Heart right ventricle (tissue), 16 donors: Measurements from ENCODE around the gene PDLIM1. TPM values are rescaled to one million over a fixed set of nuclear protein-coding genes. Genes with fewer than 3 reads are reported as not detected.

Source experiments
- ATAC-seq, 8 donors: fragments of 200-7000 bp; cut with Tn5 transposase; one replicate each; pipeline ENCODE4 v1.9.1; 2020; ENCODE audit warnings: mild to moderate bottlenecking in 8 of 8, moderate library complexity in 8 of 8, moderate number of reproducible peaks in 1 of 8
- DNase-seq, 2 donors: peaks; one replicate each; pipeline ENCODE4 v3.0.0-alpha.2; 2020
- H3K27ac ChIP-seq, 10 donors: fragments of 200-600 bp; sonication (generic) in 2 of 10; one replicate each; pipeline versions ENCODE4 v1.5.0 to v1.8.0; 2020 to 2022; ENCODE audit warnings: mild to moderate bottlenecking in 3 of 10
- H3K27me3 ChIP-seq, 7 donors: fragments of 200-600 bp; one replicate each; pipeline ENCODE4 v1.8.0; 2021 to 2022; ENCODE audit warnings: mild to moderate bottlenecking in 2 of 7
- H3K36me3 ChIP-seq, 9 donors: fragments of 200-600 bp; sonication (generic) in 1 of 9; one replicate each; pipeline versions ENCODE4 v1.5.0 to v1.8.0; 2020 to 2022; ENCODE audit warnings: mild to moderate bottlenecking in 2 of 9
- H3K4me1 ChIP-seq, 9 donors: fragments of 200-600 bp; sonication (generic) in 1 of 9; one replicate each; pipeline versions ENCODE4 v1.5.0 to v1.8.0; 2020 to 2022; ENCODE audit warnings: mild to moderate bottlenecking in 4 of 9
- H3K4me3 ChIP-seq, 10 donors: fragments of 200-600 bp; sonication (generic) in 2 of 10; one replicate each; pipeline versions ENCODE4 v1.5.0 to v1.8.0; 2020 to 2022; ENCODE audit warnings: mild to moderate bottlenecking in 7 of 10, moderate library complexity in 2 of 10
- H3K9me3 ChIP-seq, 11 donors: fragments of 200-600 bp in 10 of 11; sonication (generic) in 2 of 11; one replicate each; pipeline versions ENCODE4 v1.5.0 to v1.8.0; 2013 to 2022; ENCODE audit warnings: mild to moderate bottlenecking in 2 of 11, control low read depth in 1 of 11, moderate library complexity in 1 of 11
- WGBS, 2 donors: extraction: QIAGEN DNeasy Blood & Tissue Kit; methylation state at CpG; one replicate each; pipeline ENCODE4 v1.1.7; 2013; ENCODE audit warnings: inconsistent platforms in 1 of 2; 5-methylcytosine and 5-hydroxymethylcytosine counted together
- intact Hi-C, 10 donors: fragments of 100-400 bp; cut with DNase I; formaldehyde crosslinking; loops; one replicate each; pipeline versions ENCODE4 v1.11.1 to v1.14.2; 2022
- polyA plus RNA-seq, 2 donors: library from polyadenylated mRNA; stranded (reverse); fragments of 200-250 nt; gene quantifications; one replicate each; pipeline ENCODE4 v1.2.3, GENCODE V29; 2013
- total RNA-seq, 10 donors: library from RNA; stranded (reverse); fragmentation: NEBNext Ultra II Directional in 3 of 10; extraction: Animal tissue kit (Norgen Biotek cat#: 25700) in 3 of 10; gene quantifications; one replicate each; pipeline versions ENCODE4 v1.2.1 to v1.2.4, GENCODE V29; 2021 to 2023
- TF ChIP-seq, protein P1 (sequence below), 9 donors: fragments of 200-600 bp; sonication (generic) in 2 of 9; IDR thresholded peaks; one replicate each; pipeline versions ENCODE4 v1.5.0 to v1.8.0; 2021 to 2022; ENCODE audit warnings: antibody characterized with exemption in 9 of 9, mild to moderate bottlenecking in 5 of 9, moderate library complexity in 1 of 9
- donor health status: Arrhythmogenic right ventricular cardiomyopathy.
- donor health status: ischemic (EF 13 %, LVEDD 7.1; RV severe dilation, severe dysfunction).
- donor health status: healthy with polysubstance abuse.
- donor health status: DM: no; HTN: yes; CAD: no.
- donor health status: DM: no; HTN: no; CAD: no.
- donor health status: ischemic (EF 25% LVEDD 6.9; RV normal size, moderate dysfunction).
- donor health status: ischemic (EF 25% LVEDD 5.7; RV mildly dilated, moderate dysfunction).
- donor health status: healthy.
- donor health status: DM: yes; HTN: yes; CAD: no.
- donor health status: Ischemic cardiomyopathy.
- donor health status: ischemic (EF 35%, LVEDD 5.7; RV mildly dilated, moderate dysfunction).
- donor health status: nonischemic (EF 11% LVEDD 7.7; RV severe dilation, severe dysfunction).
- donor health status: DM: yes; HTN: yes; CAD: no.
- donor health status: PGD.
- donor health status: ischemic (EF 29% LVEDD 5.4; RV normal size, mild dysfunction).
- donor health status: nonischemic (EF 23%, LVEDD 6.1; RV moderate dilation, normal function).

Gene PDLIM1
- total and polyA plus RNA-seq, 12 donors: 152 to 467 (median 322) TPM

DNA sequence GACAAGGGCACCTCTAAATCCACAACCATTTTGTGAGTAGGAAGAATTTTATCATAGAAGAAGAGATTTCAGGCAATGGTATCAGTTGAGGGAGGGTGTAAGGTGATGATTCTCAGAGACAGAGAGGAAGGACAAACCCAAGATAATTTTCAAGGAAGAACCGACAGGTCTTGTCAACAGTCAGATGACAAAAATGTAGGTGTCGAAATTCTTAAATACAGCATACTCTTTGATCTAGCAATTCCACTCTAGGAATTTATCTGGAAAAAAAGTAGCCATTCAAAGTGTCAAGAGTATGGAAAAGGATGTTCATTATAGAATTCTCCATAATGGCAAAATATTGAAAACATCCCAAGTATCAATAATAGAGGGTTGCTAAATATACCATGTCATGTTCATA lies 14.2 kb upstream of the PDLIM1 start:
- Histone ChIP-seq H3K4me1 (peaks cover 0 to 51% (median 34%) of the 10 kb centered on the region in 9 donors), H3K27me3 (no peaks in the 10 kb centered on the region), H3K9me3 (no peaks in the 10 kb centered on the region), H3K27ac (no peak overlapping the region), H3K36me3 (no peaks in the 10 kb centered on the region), H3K4me3 (no peak overlapping the region)
- TF ChIP-seq, protein P1, sequence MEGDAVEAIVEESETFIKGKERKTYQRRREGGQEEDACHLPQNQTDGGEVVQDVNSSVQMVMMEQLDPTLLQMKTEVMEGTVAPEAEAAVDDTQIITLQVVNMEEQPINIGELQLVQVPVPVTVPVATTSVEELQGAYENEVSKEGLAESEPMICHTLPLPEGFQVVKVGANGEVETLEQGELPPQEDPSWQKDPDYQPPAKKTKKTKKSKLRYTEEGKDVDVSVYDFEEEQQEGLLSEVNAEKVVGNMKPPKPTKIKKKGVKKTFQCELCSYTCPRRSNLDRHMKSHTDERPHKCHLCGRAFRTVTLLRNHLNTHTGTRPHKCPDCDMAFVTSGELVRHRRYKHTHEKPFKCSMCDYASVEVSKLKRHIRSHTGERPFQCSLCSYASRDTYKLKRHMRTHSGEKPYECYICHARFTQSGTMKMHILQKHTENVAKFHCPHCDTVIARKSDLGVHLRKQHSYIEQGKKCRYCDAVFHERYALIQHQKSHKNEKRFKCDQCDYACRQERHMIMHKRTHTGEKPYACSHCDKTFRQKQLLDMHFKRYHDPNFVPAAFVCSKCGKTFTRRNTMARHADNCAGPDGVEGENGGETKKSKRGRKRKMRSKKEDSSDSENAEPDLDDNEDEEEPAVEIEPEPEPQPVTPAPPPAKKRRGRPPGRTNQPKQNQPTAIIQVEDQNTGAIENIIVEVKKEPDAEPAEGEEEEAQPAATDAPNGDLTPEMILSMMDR (IDR thresholded peaks at IDR 0.05): no peak
- 70 to 80% methylated on average over 2 of the region's 2 CpGs for WGBS, 2 donors
- DNase-seq: no peak
- ATAC-seq: no peak
- intact Hi-C loops: no loop called here

DNA sequence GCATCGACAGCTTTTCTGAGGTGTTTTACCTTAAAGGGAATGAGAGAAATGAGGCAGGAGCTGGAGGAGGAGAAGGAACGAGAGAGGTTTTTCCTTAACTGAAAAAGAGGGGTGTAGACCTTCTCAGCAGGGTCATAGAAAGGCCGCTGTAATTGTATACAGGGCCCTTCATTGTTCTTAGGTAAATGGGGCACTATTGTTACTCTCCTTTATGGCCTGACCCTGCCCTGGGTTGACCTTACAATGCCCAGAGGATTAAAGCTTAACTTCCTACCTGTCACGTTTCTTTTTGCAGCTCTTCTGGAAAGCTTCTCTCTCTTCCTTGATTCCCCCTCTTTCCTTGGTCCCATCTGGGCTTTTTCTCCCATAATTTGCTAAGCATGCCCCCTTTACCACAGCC lies 13.7 kb upstream of the PDLIM1 start:
- Histone ChIP-seq H3K4me3 (no peak overlapping the region), H3K4me1 (peaks cover 0 to 46% (median 30%) of the 10 kb centered on the region in 9 donors), H3K36me3 (no peaks in the 10 kb centered on the region), H3K27ac (no peak overlapping the region), H3K27me3 (no peaks in the 10 kb centered on the region), H3K9me3 (no peaks in the 10 kb centered on the region)
- DNase-seq (no peak), ATAC-seq (no peak)
- intact Hi-C loops: no loop called here
- WGBS, 2 donors: 83 to 92% methylated on average over 4 of the region's 4 CpGs
- TF ChIP-seq, protein P1 (IDR thresholded peaks at IDR 0.05): no peak

DNA sequence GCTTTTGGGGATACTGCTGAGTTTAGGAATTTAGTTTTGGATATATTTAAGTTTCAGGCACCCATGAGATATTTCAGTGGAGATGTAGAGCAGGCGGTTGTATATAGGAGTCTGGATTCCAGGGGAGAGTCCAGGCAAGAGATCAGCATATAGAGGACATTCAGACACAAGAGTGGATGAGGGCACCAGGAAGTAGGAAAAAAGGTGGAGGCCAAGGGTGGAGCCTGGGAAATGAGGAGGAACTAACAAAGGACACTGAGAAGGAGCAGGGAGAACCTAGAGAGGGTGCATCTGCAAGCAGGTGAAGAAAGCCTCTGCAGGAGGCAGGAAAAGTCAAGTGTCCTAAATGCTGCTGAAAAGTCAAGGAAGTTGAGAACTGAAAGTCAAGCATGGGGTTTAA lies 13.1 kb upstream of the PDLIM1 start:
- ATAC-seq (no peak), DNase-seq (no peak)
- intact Hi-C loops: no loop called here
- Histone ChIP-seq H3K4me3 (no peak overlapping the region), H3K36me3 (no peaks in the 10 kb centered on the region), H3K27me3 (no peaks in the 10 kb centered on the region), H3K9me3 (no peaks in the 10 kb centered on the region), H3K4me1 (peaks cover 0 to 41% (median 25%) of the 10 kb centered on the region in 9 donors), H3K27ac (no peak overlapping the region)
- TF ChIP-seq, protein P1 (IDR thresholded peaks at IDR 0.05): no peak
- 92 to 97% methylated on average over 1 of the region's 1 CpG for WGBS, 2 donors

DNA sequence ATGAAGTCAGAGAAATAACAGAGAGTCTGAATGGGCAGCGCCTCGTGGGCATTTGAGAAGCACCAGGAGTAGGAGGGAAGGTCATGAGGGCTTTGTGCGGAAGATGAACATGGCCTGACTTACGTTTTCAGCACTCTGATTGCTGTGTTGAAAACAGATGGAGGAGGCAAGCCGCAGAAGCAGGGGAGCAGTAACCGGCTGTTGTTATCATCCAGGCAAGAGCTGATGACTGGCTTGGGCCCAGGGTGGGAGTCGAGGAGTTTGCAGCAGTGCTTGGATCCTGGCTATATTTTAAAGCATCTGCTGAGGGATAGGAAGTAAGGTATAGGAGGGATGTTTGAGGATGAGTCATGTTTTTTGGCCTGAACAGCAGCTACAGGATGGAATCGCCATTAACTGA lies 12.7 kb upstream of the PDLIM1 start:
- Histone ChIP-seq H3K36me3 (no peaks in the 10 kb centered on the region), H3K27ac (no peak overlapping the region), H3K27me3 (no peaks in the 10 kb centered on the region), H3K4me3 (no peak overlapping the region), H3K4me1 (peaks cover 0 to 37% (median 21%) of the 10 kb centered on the region in 9 donors), H3K9me3 (no peaks in the 10 kb centered on the region)
- TF ChIP-seq, protein P1 (IDR thresholded peaks at IDR 0.05): no peak
- intact Hi-C loops: no loop called here
- DNase-seq (no peak), ATAC-seq (no peak)
- WGBS, 2 donors: 45 to 55% methylated on average over 8 of the region's 8 CpGs
